ENCODE measurements around the gene CEACAM1. TPM values are rescaled to one million over a fixed set of nuclear protein-coding genes. Genes with fewer than 3 reads are reported as not detected.
"Not testable (repeated sequence)": the region's sequence is repeated elsewhere in the genome, so short reads cannot be mapped to it uniquely, and the experiment has no call there.

CEACAM1 gene
- total RNA-seq, 1 donor from 2014 or later = 13.8 TPM

- Histone ChIP-seq H3K4me3 (no peak overlapping the region), H3K27me3 (ENCODE audit: low read depth) (peaks cover 14% of the 10 kb centered on the region), H3K9me3 (no peaks in the 10 kb centered on the region), H3K36me3 (no peaks in the 10 kb centered on the region), H3K4me1 (peaks cover 4% of the 10 kb centered on the region), H3K27ac (no peak overlapping the region)
- ATAC-seq = no peak
- DNase-seq = no peak
- intact Hi-C loops (cut with DNase I) = no loop called here
- TF ChIP-seq CTCF (IDR thresholded peaks at IDR 0.05) = no peak
Observed at GRCh38 chr19:42560731-42561130, 32.5 kb upstream of the CEACAM1 start.

- no peak for DNase-seq
- TF ChIP-seq CTCF (IDR thresholded peaks at IDR 0.05) = no peak
- ATAC-seq = no peak
- Histone ChIP-seq H3K4me3 (no peak overlapping the region), H3K27ac (no peak overlapping the region), H3K4me1 (peaks cover 9% of the 10 kb centered on the region), H3K36me3 (no peaks in the 10 kb centered on the region), H3K9me3 (no peaks in the 10 kb centered on the region), H3K27me3 (ENCODE audit: low read depth) (peaks cover 16% of the 10 kb centered on the region)
- intact Hi-C loops (cut with DNase I) = no loop called here
Observed at GRCh38 chr19:42558450-42559150, 30.3 kb upstream of the CEACAM1 start.

- H3K4me3 ChIP-seq; ATAC-seq; H3K27ac ChIP-seq; H3K4me1 ChIP-seq; intact Hi-C loops (cut with DNase I); H3K36me3 ChIP-seq; DNase-seq; H3K9me3 ChIP-seq: not testable (repeated sequence)
- peaks cover 16% of the 10 kb centered on the region for H3K27me3 ChIP-seq (ENCODE audit: low read depth)
Observed at GRCh38 chr19:42557386-42557871, 29.1 kb upstream of the CEACAM1 start.

- no peak for TF ChIP-seq CTCF (IDR thresholded peaks at IDR 0.05)
- Histone ChIP-seq H3K9me3 (no peaks in the 10 kb centered on the region), H3K27ac (no peak overlapping the region), H3K4me1 (peaks cover 7% of the 10 kb centered on the region), H3K36me3 (no peaks in the 10 kb centered on the region), H3K4me3 (no peak overlapping the region), H3K27me3 (ENCODE audit: low read depth) (peaks cover 6% of the 10 kb centered on the region)
- no peak for ATAC-seq
- DNase-seq = no peak
- intact Hi-C loops (cut with DNase I) = no loop called here
Observed at GRCh38 chr19:42555801-42556200, 27.5 kb upstream of the CEACAM1 start.

GRCh38 chr19:42555317-42555716, 27.0 kb upstream of the CEACAM1 start:
- intact Hi-C loops (cut with DNase I) = no loop called here
- Histone ChIP-seq H3K4me1 (peaks cover 7% of the 10 kb centered on the region), H3K4me3 (no peak overlapping the region), H3K9me3 (no peaks in the 10 kb centered on the region), H3K27me3 (ENCODE audit: low read depth) (peaks cover 6% of the 10 kb centered on the region), H3K36me3 (no peaks in the 10 kb centered on the region), H3K27ac (no peak overlapping the region)
- no peak for TF ChIP-seq CTCF (IDR thresholded peaks at IDR 0.05)
- ATAC-seq = peak; percentile 9 to 50
- DNase-seq = no peak

- no peak for DNase-seq
- no peaks in the 10 kb centered on the region for H3K36me3 ChIP-seq
Observed at GRCh38 chr19:42554046-42554575, 25.8 kb upstream of the CEACAM1 start.

More at GRCh38 chr19:42554046-42554575, 25.8 kb upstream of the CEACAM1 start:
- intact Hi-C loops (cut with DNase I) = no loop called here
- H3K9me3 ChIP-seq = no peaks in the 10 kb centered on the region
- TF ChIP-seq CTCF (IDR thresholded peaks at IDR 0.05) = no peak
- no peak overlapping the region for H3K4me3 ChIP-seq
- no peak overlapping the region for H3K27ac ChIP-seq
- no peak for ATAC-seq
- peaks cover 6% of the 10 kb centered on the region for H3K27me3 ChIP-seq (ENCODE audit: low read depth)
- H3K4me1 ChIP-seq = peaks cover 7% of the 10 kb centered on the region
